ENCODE results near the gene PRPF19. TPM values are rescaled to one million over a fixed set of nuclear protein-coding genes. Genes with fewer than 3 reads are reported as not detected.

The PRPF19 gene
- total and polyA plus RNA-seq, 2 experiments from 2014 or later: 19.1 to 58.9 TPM

DNA sequence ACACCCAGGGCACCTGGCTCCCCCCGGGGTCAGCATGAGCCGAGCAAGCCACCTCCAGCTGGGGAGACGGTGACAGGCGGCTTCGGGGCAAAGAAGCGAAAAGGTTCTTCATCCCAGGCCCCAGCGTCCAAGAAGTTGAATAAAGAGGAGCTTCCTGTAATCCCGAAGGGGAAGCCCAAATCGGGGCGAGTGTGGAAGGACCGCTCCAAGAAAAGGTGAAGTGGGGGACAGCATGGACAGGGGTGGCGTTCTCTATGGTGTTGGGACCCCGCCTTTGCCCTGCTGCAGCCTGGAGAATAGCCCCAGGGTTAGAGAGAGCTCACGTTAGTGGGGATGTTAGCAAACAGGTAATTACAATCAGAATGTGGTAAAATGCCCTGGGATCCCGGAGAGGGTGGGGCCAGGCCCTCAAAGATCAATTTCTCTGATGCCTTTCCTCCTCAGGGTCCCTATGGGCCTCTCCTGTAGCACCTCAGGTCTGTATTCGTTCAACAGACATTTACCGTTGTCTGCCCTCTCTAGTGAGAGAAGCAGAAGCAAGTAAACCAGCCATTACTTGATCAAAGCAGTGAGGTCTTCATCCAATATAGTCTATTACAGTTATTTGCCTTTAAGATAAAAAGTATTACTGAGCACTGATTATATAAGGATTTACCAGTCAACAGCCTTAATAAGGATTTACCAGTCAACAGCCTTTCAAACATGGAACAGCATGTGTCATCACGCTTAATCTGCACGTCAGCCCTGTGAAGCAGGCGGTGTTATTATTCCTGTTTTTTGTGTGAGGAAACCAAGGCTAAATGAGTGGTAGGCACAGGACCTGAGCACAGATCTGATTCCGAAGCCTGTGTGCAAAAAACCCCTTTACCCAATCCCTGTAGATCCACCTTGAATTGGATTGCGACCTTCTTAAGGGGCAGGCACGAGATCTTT is 63.5 kb downstream of the PRPF19 start:
- Histone ChIP-seq H3K4me3 (peak overlapping the region; percentile 87), H3K79me2 (ENCODE audit: insufficient read depth) (peaks cover 53% of the 10 kb centered on the region), H3F3A (ENCODE audit: insufficient read depth) (peaks cover 6% of the 10 kb centered on the region; the same call in 1 of the 2 replicates), H3K27me3 (replicated peaks; ENCODE audit: insufficient read depth) (no peaks in the 10 kb centered on the region), H3K36me3 (ENCODE audit: low read depth) (no peaks in the 10 kb centered on the region), H2AFZ (peak overlapping the region; percentile 88), H3K4me2 (ENCODE audit: unreplicated experiment) (peak overlapping the region; percentile 100), H3K27ac (0 out of 2 replicates have a peak overlapping the region, but pooled peaks have one; percentile 19), H3K9me2 (ENCODE audit: insufficient read depth) (no peaks in the 10 kb centered on the region), H3K9ac (peak overlapping the region; percentile 88), H4K20me1 (ENCODE audit: insufficient read depth) (no peaks in the 10 kb centered on the region), H3K9me3 (ENCODE audit: low read depth) (no peaks in the 10 kb centered on the region), H3K4me1 (ENCODE audit: insufficient read depth) (peaks cover 35% of the 10 kb centered on the region)
- in situ Hi-C loops (cut with MboI): no loop called here
- WGBS, 2 experiments (ENCODE audit: low coverage in 1 of 2, low lambda C conversion rate in 2 of 2, missing lambda C conversion rate in 2 of 2): 6 to 7% methylated on average over 23 of the region's 23 CpGs
- peak; percentile 60 for DNase-seq
- no peak for TF ChIP-seq EZH2phosphoT487 (IDR thresholded peaks at IDR 0.05; ENCODE audit: insufficient read depth, low read depth)
- TF ChIP-seq EZH2 (IDR thresholded peaks at IDR 0.05; ENCODE audit: insufficient read depth, poor library complexity, severe bottlenecking): no peak

DNA sequence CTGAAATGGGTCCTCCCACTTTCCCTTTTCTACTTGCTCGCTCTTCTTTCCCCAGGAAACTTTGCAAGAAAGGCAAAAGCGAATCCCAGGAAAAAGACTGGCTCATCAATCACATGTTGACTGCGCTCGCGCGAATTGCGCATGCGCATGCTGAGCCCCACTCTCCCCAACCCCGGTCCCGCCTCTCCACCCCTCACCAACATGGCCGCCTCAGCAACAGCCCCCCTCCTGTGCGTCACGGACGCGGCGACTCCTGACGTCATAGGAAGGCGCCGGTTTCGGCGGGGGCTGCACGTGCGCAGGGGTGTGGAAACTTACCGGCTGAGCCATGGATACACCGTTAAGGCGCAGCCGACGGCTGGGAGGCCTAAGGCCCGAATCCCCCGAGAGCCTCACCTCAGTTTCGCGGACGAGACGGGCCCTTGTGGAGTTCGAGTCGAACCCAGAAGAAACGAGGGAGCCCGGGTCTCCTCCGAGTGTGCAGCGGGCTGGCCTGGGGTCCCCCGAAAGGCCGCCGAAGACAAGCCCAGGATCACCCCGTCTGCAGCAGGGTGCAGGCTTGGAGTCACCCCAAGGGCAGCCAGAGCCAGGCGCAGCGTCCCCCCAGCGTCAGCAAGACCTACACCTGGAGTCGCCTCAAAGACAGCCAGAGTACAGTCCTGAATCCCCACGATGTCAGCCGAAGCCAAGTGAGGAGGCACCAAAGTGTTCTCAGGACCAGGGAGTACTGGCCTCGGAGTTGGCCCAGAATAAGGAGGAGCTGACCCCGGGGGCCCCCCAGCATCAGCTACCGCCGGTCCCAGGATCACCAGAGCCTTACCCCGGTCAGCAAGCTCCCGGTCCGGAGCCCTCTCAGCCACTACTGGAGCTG is 64.4 kb downstream of the PRPF19 start, which contains the start of gene CCDC86:
Gene CCDC86, plus strand, starts transcription at position 317 of the 871 bp plus-strand sequence. Its CDS starts 12 bp downstream, at position 329.
- Histone ChIP-seq H3K9me2 (ENCODE audit: insufficient read depth) (no peaks in the 10 kb centered on the region), H3K4me3 (peak within 1 kb of the TSS; percentile 87), H2AFZ (peak within 1 kb of the TSS; percentile 88), H3K27me3 (replicated peaks; ENCODE audit: insufficient read depth) (no peaks in the 10 kb centered on the region), H4K20me1 (ENCODE audit: insufficient read depth) (no peaks in the 10 kb centered on the region), H3K4me1 (ENCODE audit: insufficient read depth) (peaks cover 35% of the 10 kb centered on the region), H3K9me3 (ENCODE audit: low read depth) (no peaks in the 10 kb centered on the region), H3F3A (ENCODE audit: insufficient read depth) (peaks cover 6% of the 10 kb centered on the region; the same call in 1 of the 2 replicates), H3K36me3 (ENCODE audit: low read depth) (no peaks in the 10 kb centered on the region), H3K4me2 (ENCODE audit: unreplicated experiment) (peak within 1 kb of the TSS; percentile 100), H3K9ac (peak within 1 kb of the TSS; percentile 88), H3K79me2 (ENCODE audit: insufficient read depth) (peaks cover 49% of the 10 kb centered on the region), H3K27ac (peak within 1 kb of the TSS; percentile 35)
- peak; percentile 95 for DNase-seq
- no peak for TF ChIP-seq EZH2 (IDR thresholded peaks at IDR 0.05; ENCODE audit: insufficient read depth, poor library complexity, severe bottlenecking)
- TF ChIP-seq EZH2phosphoT487 (IDR thresholded peaks at IDR 0.05; ENCODE audit: insufficient read depth, low read depth): no peak
- 1% methylated on average over 55 to 56 of the region's 57 CpGs for WGBS, 2 experiments (ENCODE audit: low coverage in 1 of 2, low lambda C conversion rate in 2 of 2, missing lambda C conversion rate in 2 of 2)
- in situ Hi-C loops (cut with MboI): no loop called here

Other genes with a start within 250 kb of the PRPF19 start
- not detected in 2 replicates for gene MS4A8, start 207.0 kb downstream of the PRPF19 start, total RNA-seq (2014; rRNA removed; shearing (Covaris generic))
- not detected in 2 replicates for gene MS4A8, start 207.0 kb downstream of the PRPF19 start, polyA plus RNA-seq (2016; fragmentation: Nextera tagmentation; extraction: Ambion mirVana)
- gene MS4A18, start 181.9 kb downstream of the PRPF19 start, total RNA-seq (2014; rRNA removed; shearing (Covaris generic)): not detected in 2 replicates
- not detected in 2 replicates for gene MS4A18, start 181.9 kb downstream of the PRPF19 start, polyA plus RNA-seq (2016; fragmentation: Nextera tagmentation; extraction: Ambion mirVana)
- not detected in 2 replicates for gene MS4A15, start 149.7 kb downstream of the PRPF19 start, total RNA-seq (2014; rRNA removed; shearing (Covaris generic))
- gene MS4A15, start 149.7 kb downstream of the PRPF19 start, polyA plus RNA-seq (2016; fragmentation: Nextera tagmentation; extraction: Ambion mirVana): not detected in 2 replicates
- not detected in 2 replicates for gene MS4A10, start 121.3 kb downstream of the PRPF19 start, total RNA-seq (2014; rRNA removed; shearing (Covaris generic))
- gene MS4A10, start 121.3 kb downstream of the PRPF19 start, polyA plus RNA-seq (2016; fragmentation: Nextera tagmentation; extraction: Ambion mirVana): not detected in 2 replicates
- 8.2 and 10.7 TPM in 2 replicates for gene CCDC86, start 64.5 kb downstream of the PRPF19 start, total RNA-seq (2014; rRNA removed; shearing (Covaris generic))
- 37.6 and 38.0 TPM in 2 replicates for gene CCDC86, start 64.5 kb downstream of the PRPF19 start, polyA plus RNA-seq (2016; fragmentation: Nextera tagmentation; extraction: Ambion mirVana)
- gene PTGDR2, start 50.6 kb downstream of the PRPF19 start, total RNA-seq (2014; rRNA removed; shearing (Covaris generic)): not detected in 2 replicates
- gene PTGDR2, start 50.6 kb downstream of the PRPF19 start, polyA plus RNA-seq (2016; fragmentation: Nextera tagmentation; extraction: Ambion mirVana): 0.06 TPM in 2 replicates
- 1.3 and 5.3 TPM in 2 replicates for gene ZP1, start 39.0 kb downstream of the PRPF19 start, total RNA-seq (2014; rRNA removed; shearing (Covaris generic))
- gene ZP1, start 39.0 kb downstream of the PRPF19 start, polyA plus RNA-seq (2016; fragmentation: Nextera tagmentation; extraction: Ambion mirVana): 0.51 and 1.0 TPM in 2 replicates
- 27.2 and 35.9 TPM in 2 replicates for gene TMEM109, start 7.6 kb upstream of the PRPF19 start, total RNA-seq (2014; rRNA removed; shearing (Covaris generic))
- 95.2 and 97.9 TPM in 2 replicates for gene TMEM109, start 7.6 kb upstream of the PRPF19 start, polyA plus RNA-seq (2016; fragmentation: Nextera tagmentation; extraction: Ambion mirVana)
- gene TMEM132A, start 17.9 kb upstream of the PRPF19 start, total RNA-seq (2014; rRNA removed; shearing (Covaris generic)): 27.2 and 28.2 TPM in 2 replicates
- gene TMEM132A, start 17.9 kb upstream of the PRPF19 start, polyA plus RNA-seq (2016; fragmentation: Nextera tagmentation; extraction: Ambion mirVana): 10.1 and 12.2 TPM in 2 replicates
- 0.51 and 2.2 TPM in 2 replicates for gene SLC15A3, start 45.6 kb upstream of the PRPF19 start, total RNA-seq (2014; rRNA removed; shearing (Covaris generic))
- 1.1 and 1.5 TPM in 2 replicates for gene SLC15A3, start 45.6 kb upstream of the PRPF19 start, polyA plus RNA-seq (2016; fragmentation: Nextera tagmentation; extraction: Ambion mirVana)
- gene CD6, start 65.1 kb upstream of the PRPF19 start, total RNA-seq (2014; rRNA removed; shearing (Covaris generic)): not detected in 2 replicates
- gene CD6, start 65.1 kb upstream of the PRPF19 start, polyA plus RNA-seq (2016; fragmentation: Nextera tagmentation; extraction: Ambion mirVana): not detected in 2 replicates
- not detected in 2 replicates for gene CD5, start 195.9 kb upstream of the PRPF19 start, total RNA-seq (2014; rRNA removed; shearing (Covaris generic))
- gene CD5, start 195.9 kb upstream of the PRPF19 start, polyA plus RNA-seq (2016; fragmentation: Nextera tagmentation; extraction: Ambion mirVana): not detected in 2 replicates

Measured in GM23248 (cell line).